Sigmoid colon (tissue), 7 donors: ENCODE data around the gene TRIL. TPM values are rescaled to one million over a fixed set of nuclear protein-coding genes. Genes with fewer than 3 reads are reported as not detected.

Experiments
- DNase-seq: peaks from one replicate; pipeline ENCODE4 v3.0.0-alpha.2; 2019
- H3K27ac ChIP-seq, 4 donors: fragments of 200-600 bp; sonication (generic); one replicate each; pipeline ENCODE4 v1.5.1; 2016 to 2019; ENCODE audit warnings: mild to moderate bottlenecking in 1 of 4
- H3K27me3 ChIP-seq, 3 donors: fragments of 200-600 bp; sonication (generic); one replicate each; pipeline ENCODE4 v1.5.1; 2019; ENCODE audit warnings: mild to moderate bottlenecking in 1 of 3
- H3K36me3 ChIP-seq, 4 donors: fragments of 200-600 bp; sonication (generic); one replicate each; pipeline ENCODE4 v1.5.1; 2016 to 2019
- H3K4me1 ChIP-seq, 4 donors: fragments of 200-600 bp; sonication (generic); one replicate each; pipeline ENCODE4 v1.5.1; 2017 to 2019
- H3K4me3 ChIP-seq, 4 donors: fragments of 200-600 bp; sonication (generic); one replicate each; pipeline ENCODE4 v1.5.1; 2017 to 2019; ENCODE audit warnings: mild to moderate bottlenecking in 2 of 4, moderate library complexity in 1 of 4
- H3K9me3 ChIP-seq, 4 donors: fragments of 200-600 bp in 3 of 4; sonication (generic) in 3 of 4; one replicate each; pipeline versions ENCODE4 v1.5.1 to v1.6.1; 2013 to 2019
- CTCF ChIP-seq, 4 experiments: fragments of 450-650 bp in 3 of 4; fragments of 200-600 bp in 1 of 4; IDR thresholded peaks; one replicate each; pipeline ENCODE4 v1.5.1; 2016 to 2019; ENCODE audit warnings: antibody characterized with exemption in 4 of 4, mild to moderate bottlenecking in 3 of 4, moderate library complexity in 2 of 4
- EP300 ChIP-seq, 4 donors: sonication (generic); formaldehyde crosslinking; IDR thresholded peaks; one replicate each; pipeline ENCODE4 v1.6.1; 2017; ENCODE audit warnings: antibody characterized with exemption in 4 of 4
- POLR2A ChIP-seq, 2 donors: fragments of 450-650 bp; IDR thresholded peaks; one replicate each; pipeline ENCODE4 v1.6.1; 2016; ENCODE audit warnings: antibody characterized with exemption in 2 of 2, mild to moderate bottlenecking in 2 of 2, moderate library complexity in 2 of 2
- POLR2AphosphoS5 ChIP-seq, 4 donors: sonication (generic); formaldehyde crosslinking; IDR thresholded peaks; one replicate each; pipeline ENCODE4 v1.6.1; 2017; ENCODE audit warnings: antibody characterized with exemption in 4 of 4
- WGBS, 2 donors: extraction: QIAGEN DNeasy Blood & Tissue Kit; methylation state at CpG; one replicate each; pipeline ENCODE4 v1.1.7; 2013; 5-methylcytosine and 5-hydroxymethylcytosine counted together
- intact Hi-C: fragments of 100-400 bp; cut with DNase I; formaldehyde crosslinking; loops from one replicate; pipeline ENCODE4 v1.15.1; 2023
- polyA plus RNA-seq, 3 donors: library from polyadenylated mRNA; stranded (reverse); fragments of 200-250 nt; gene quantifications; one replicate each; pipeline ENCODE4 v1.2.3, GENCODE V29; 2013
- total RNA-seq, 4 donors: library from RNA; depleted of rRNA; stranded (reverse); fragments of >200 nt; gene quantifications; one replicate each; pipeline ENCODE4 v1.1.0, GENCODE V29; 2016
- donor health status: healthy with polysubstance abuse.
- donor health status: Bipolar disorder and iron deficiency.
- donor health status: healthy.

TRIL gene
- total and polyA plus RNA-seq, 7 donors: 0.66 to 7.5 (median 2.0) TPM; not detected in 2

- Histone ChIP-seq H3K27ac (peak overlapping the region in 2 of 4 donors; percentile 23), H3K4me1 (peaks cover 0 to 12% (median 4%) of the 10 kb centered on the region in 4 donors), H3K4me3 (peak overlapping the region in 3 of 4 donors; percentile 17 to 33 (median 19)), H3K36me3 (no peaks in the 10 kb centered on the region), H3K9me3 (no peaks in the 10 kb centered on the region), H3K27me3 (no peaks in the 10 kb centered on the region)
- WGBS, 2 donors: 76 to 81% methylated on average over 10 of the region's 10 CpGs
- TF ChIP-seq POLR2AphosphoS5 (IDR thresholded peaks at IDR 0.05) (no peak), POLR2A (IDR thresholded peaks at IDR 0.05) (no peak), EP300 (IDR thresholded peaks at IDR 0.05) (no peak)
- intact Hi-C loops: no loop called here
- DNase-seq: no peak
These were observed 53.5 kb downstream of the TRIL start for GRCh38 chr7:28904578-28905048.

GRCh38 chr7:28903730-28904577 lies 54.2 kb downstream of the TRIL start:
- WGBS, 2 donors: 67% methylated on average over 4 of the region's 4 CpGs
- Histone ChIP-seq H3K9me3 (no peaks in the 10 kb centered on the region), H3K27me3 (no peaks in the 10 kb centered on the region), H3K4me1 (peaks cover 0 to 12% (median 4%) of the 10 kb centered on the region in 4 donors), H3K36me3 (no peaks in the 10 kb centered on the region), H3K27ac (peak overlapping the region in 3 of 4 donors; percentile 23 to 29 (median 23)), H3K4me3 (peak overlapping the region in 3 of 4 donors; percentile 17 to 33 (median 19))
- no peak for DNase-seq
- TF ChIP-seq POLR2AphosphoS5 (IDR thresholded peaks at IDR 0.05) (no peak), CTCF (IDR thresholded peaks at IDR 0.05) (no peak), POLR2A (IDR thresholded peaks at IDR 0.05) (no peak), EP300 (IDR thresholded peaks at IDR 0.05) (no peak)
- intact Hi-C loops: no loop called here

Other genes starting within 250 kb of the TRIL start
- gene CPVL, start 188.2 kb upstream of the TRIL start, total RNA-seq: 10 to 100 TPM in 3 of 4 donors, 1 to 10 TPM in 1; 6.6 to 23.7 (median 21.2) TPM
- 10 to 100 TPM in 2 of 3 donors, 1 to 10 TPM in 1; 5.4 to 38.8 (median 15.5) TPM for gene CPVL, start 188.2 kb upstream of the TRIL start, polyA plus RNA-seq
- gene CHN2, start 236.4 kb upstream of the TRIL start, total RNA-seq: 10 to 100 TPM; 10.7 to 37.7 (median 14.3) TPM
- gene CHN2, start 236.4 kb upstream of the TRIL start, polyA plus RNA-seq: 10 to 100 TPM in 2 of 3 donors, 1 to 10 TPM in 1; 4.2 to 21.0 (median 16.2) TPM